Keratinocyte (primary cell): ENCODE data around the gene ZBTB46. TPM values are rescaled to one million over a fixed set of nuclear protein-coding genes. Genes with fewer than 3 reads are reported as not detected.

ENCODE experiments used
- DNase-seq: peaks from one replicate; pipeline ENCODE4 v3.0.0-alpha.2; 2011; ENCODE audit warnings: low read depth, missing footprints, low spot score
- FAIRE-seq: peaks from 2 replicates; lab custom pipeline; 2011; peaks lifted over from hg19 to GRCh38; lab: Jason Lieb, UNC
- H2AFZ ChIP-seq: 2 replicates; pipeline ENCODE4 v1.6.0; 2012; ENCODE audit warnings: low read length, control low read depth, inconsistent platforms; ENCODE audit not compliant: control insufficient read depth
- H3K27ac ChIP-seq: 2 replicates; pipeline ENCODE4 v1.5.1; 2011; ENCODE audit warnings: low read length; ENCODE audit not compliant: control insufficient read depth, insufficient read depth
- H3K27me3 ChIP-seq: 3 replicates; pipeline ENCODE4 v1.6.0; 2011; ENCODE audit warnings: low read length; ENCODE audit not compliant: control insufficient read depth, insufficient read depth; ENCODE audit errors: extremely low read depth
- H3K36me3 ChIP-seq, 2 experiments: 2 replicates in 1 of 2; 3 replicates in 1 of 2; pipeline ENCODE4 v1.5.1; 2011; ENCODE audit warnings: low read length in 2 of 2, mild to moderate bottlenecking in 1 of 2; ENCODE audit not compliant: control insufficient read depth in 2 of 2, insufficient read depth in 2 of 2; ENCODE audit errors: extremely low read depth in 1 of 2
- H3K4me1 ChIP-seq: 3 replicates; pipeline ENCODE4 v1.5.1; 2011; ENCODE audit warnings: low read length; ENCODE audit not compliant: control insufficient read depth, insufficient read depth; ENCODE audit errors: extremely low read depth
- H3K4me2 ChIP-seq: 3 replicates; pipeline ENCODE4 v1.6.0; 2011; ENCODE audit warnings: low read depth, low read length; ENCODE audit not compliant: control insufficient read depth, insufficient read depth; ENCODE audit errors: extremely low read depth
- H3K4me3 ChIP-seq, 3 experiments: fragments of 200-600 bp in 1 of 3; sonication (generic) in 1 of 3; 2 replicates in 2 of 3; 3 replicates in 1 of 3; pipeline ENCODE4 v1.5.1; 2011 to 2016; ENCODE audit warnings: low read length in 3 of 3, mild to moderate bottlenecking in 3 of 3, control low read depth in 2 of 3, inconsistent platforms in 1 of 3, low read depth in 1 of 3, mixed read lengths in 1 of 3, mixed run types in 1 of 3, moderate library complexity in 1 of 3; ENCODE audit not compliant: control insufficient read depth in 2 of 3, insufficient read depth in 2 of 3; ENCODE audit errors: extremely low read depth in 1 of 3
- H3K79me2 ChIP-seq: 2 replicates; pipeline ENCODE4 v1.6.0; 2012; ENCODE audit warnings: low read length; ENCODE audit not compliant: control insufficient read depth, insufficient read depth
- H3K9ac ChIP-seq: 3 replicates; pipeline ENCODE4 v1.6.0; 2011; ENCODE audit warnings: low read length; ENCODE audit not compliant: control insufficient read depth, insufficient read depth; ENCODE audit errors: extremely low read depth
- H3K9me1 ChIP-seq: 3 replicates; pipeline ENCODE4 v1.6.0; 2011; ENCODE audit warnings: low read length; ENCODE audit not compliant: control insufficient read depth, insufficient read depth; ENCODE audit errors: extremely low read depth
- H3K9me3 ChIP-seq: 2 replicates; pipeline ENCODE4 v1.5.1; 2012; ENCODE audit warnings: low read depth, low read length; ENCODE audit not compliant: control insufficient read depth
- H4K20me1 ChIP-seq: 3 replicates; pipeline ENCODE4 v1.6.0; 2011; ENCODE audit warnings: low read length; ENCODE audit not compliant: control insufficient read depth, insufficient read depth; ENCODE audit errors: extremely low read depth
- EZH2 ChIP-seq: IDR thresholded peaks from one replicate; pipeline ENCODE4 v1.6.1; 2012; ENCODE audit warnings: inconsistent platforms, mild to moderate bottlenecking, low read length, moderate library complexity
- dilution Hi-C: fragments of 300-500 bp; cut with MboI; formaldehyde crosslinking; loops from one replicate; pipeline ENCODE4 v1.7.0; 2020; ENCODE audit warnings: low sequenced_read_pairs; ENCODE audit not compliant: extremely low pct_ligation_motif_present
- polyA plus RNA-seq, 5 experiments: library from polyadenylated mRNA; depleted of rRNA in 3 of 5; stranded (reverse) in 3 of 5; stranded (forward) in 1 of 5; unstranded in 1 of 5; fragments of >200 nt; gene quantifications; 1 replicate in 1 of 5; 2 replicates in 3 of 5; 3 replicates in 1 of 5; pipeline versions ENCODE4 v1.2.1 to v1.2.3, GENCODE V29; 2011 to 2012; ENCODE audit warnings: missing spikeins in 2 of 5, low read depth in 1 of 5, low replicate concordance in 1 of 5
- TF ChIP-seq, protein P1 (sequence below), 3 experiments: IDR thresholded peaks in 1 of 3; conservative IDR thresholded peaks in 1 of 3; optimal IDR thresholded peaks in 1 of 3; 2 replicates in 2 of 3; 3 replicates in 1 of 3; pipeline versions ENCODE3 to v1.5.1; 2011; ENCODE audit warnings: low read length in 3 of 3, mild to moderate bottlenecking in 3 of 3, moderate library complexity in 2 of 3, control low read depth in 1 of 3, inconsistent platforms in 1 of 3; ENCODE audit not compliant: insufficient read depth in 2 of 3; ENCODE audit errors: extremely low read depth in 1 of 3

Gene ZBTB46
- polyA plus RNA-seq, 1 donor (not counting 4 experiments of a cell fraction or from before 2014, with no cell fraction given) = 0.12 TPM

GRCh38 chr20:63754008-63754407, 77.1 kb downstream of the ZBTB46 start:
- H3K4me3 ChIP-seq = no peak overlapping the region
- H2AFZ ChIP-seq = no peak overlapping the region
- dilution Hi-C loops = no loop called here
- TF ChIP-seq, protein P1, sequence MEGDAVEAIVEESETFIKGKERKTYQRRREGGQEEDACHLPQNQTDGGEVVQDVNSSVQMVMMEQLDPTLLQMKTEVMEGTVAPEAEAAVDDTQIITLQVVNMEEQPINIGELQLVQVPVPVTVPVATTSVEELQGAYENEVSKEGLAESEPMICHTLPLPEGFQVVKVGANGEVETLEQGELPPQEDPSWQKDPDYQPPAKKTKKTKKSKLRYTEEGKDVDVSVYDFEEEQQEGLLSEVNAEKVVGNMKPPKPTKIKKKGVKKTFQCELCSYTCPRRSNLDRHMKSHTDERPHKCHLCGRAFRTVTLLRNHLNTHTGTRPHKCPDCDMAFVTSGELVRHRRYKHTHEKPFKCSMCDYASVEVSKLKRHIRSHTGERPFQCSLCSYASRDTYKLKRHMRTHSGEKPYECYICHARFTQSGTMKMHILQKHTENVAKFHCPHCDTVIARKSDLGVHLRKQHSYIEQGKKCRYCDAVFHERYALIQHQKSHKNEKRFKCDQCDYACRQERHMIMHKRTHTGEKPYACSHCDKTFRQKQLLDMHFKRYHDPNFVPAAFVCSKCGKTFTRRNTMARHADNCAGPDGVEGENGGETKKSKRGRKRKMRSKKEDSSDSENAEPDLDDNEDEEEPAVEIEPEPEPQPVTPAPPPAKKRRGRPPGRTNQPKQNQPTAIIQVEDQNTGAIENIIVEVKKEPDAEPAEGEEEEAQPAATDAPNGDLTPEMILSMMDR (optimal IDR thresholded peaks at IDR 0.05 in 1 of 3, IDR thresholded peaks at IDR 0.05 in 1 of 3, conservative IDR thresholded peaks at IDR 0.05 in 1 of 3; ENCODE audit: extremely low read depth in 1 of 3, insufficient read depth in 2 of 3, low read length in 3 of 3) = no peak
- no peak for TF ChIP-seq EZH2
- no peaks in the 10 kb centered on the region for H3K9me3 ChIP-seq
- H3K4me2 ChIP-seq = no peak overlapping the region
- H4K20me1 ChIP-seq = no peaks in the 10 kb centered on the region
- no peak for DNase-seq
- no peaks in the 10 kb centered on the region for H3K36me3 ChIP-seq
- FAIRE-seq = no peak
- H3K27ac ChIP-seq = no peak overlapping the region
- H3K4me1 ChIP-seq = no peaks in the 10 kb centered on the region
- H3K79me2 ChIP-seq = no peaks in the 10 kb centered on the region
- no peaks in the 10 kb centered on the region for H3K9me1 ChIP-seq
- H3K9ac ChIP-seq = no peak overlapping the region
- H3K27me3 ChIP-seq = peaks cover 3% of the 10 kb centered on the region

DNA sequence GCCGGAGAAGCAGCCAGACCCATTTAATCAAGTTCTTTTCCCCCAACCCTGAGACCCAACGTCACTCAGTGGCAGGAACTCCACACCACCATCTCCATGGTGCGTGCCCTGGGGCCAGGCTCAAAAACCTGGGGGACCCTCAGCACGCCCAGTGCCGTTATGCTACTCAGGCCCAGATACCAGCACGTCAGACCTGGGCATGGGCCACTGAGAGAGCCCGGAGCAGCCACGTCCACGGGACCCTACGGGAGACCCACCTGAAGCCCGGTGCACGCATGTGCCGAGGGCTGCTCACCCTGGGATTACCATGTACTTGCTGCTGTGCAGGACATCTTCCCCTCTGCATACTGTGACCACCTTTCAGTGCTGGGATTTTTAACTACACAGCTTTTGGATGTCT, 77.7 kb downstream of the ZBTB46 start:
- H3K9me3 ChIP-seq = no peaks in the 10 kb centered on the region
- FAIRE-seq = no peak
- no peak overlapping the region for H3K4me3 ChIP-seq
- TF ChIP-seq, protein P1 (optimal IDR thresholded peaks at IDR 0.05 in 1 of 3, IDR thresholded peaks at IDR 0.05 in 1 of 3, conservative IDR thresholded peaks at IDR 0.05 in 1 of 3; ENCODE audit: extremely low read depth in 1 of 3, insufficient read depth in 2 of 3, low read length in 3 of 3) = no peak
- TF ChIP-seq EZH2 = no peak
- no peaks in the 10 kb centered on the region for H3K36me3 ChIP-seq
- H3K9ac ChIP-seq = no peak overlapping the region
- no peak for DNase-seq
- no peak overlapping the region for H2AFZ ChIP-seq
- dilution Hi-C loops = no loop called here
- no peak overlapping the region for H3K4me2 ChIP-seq
- H4K20me1 ChIP-seq = no peaks in the 10 kb centered on the region
- peaks cover 3% of the 10 kb centered on the region for H3K27me3 ChIP-seq
- H3K79me2 ChIP-seq = no peaks in the 10 kb centered on the region
- no peak overlapping the region for H3K27ac ChIP-seq
- no peaks in the 10 kb centered on the region for H3K9me1 ChIP-seq
- H3K4me1 ChIP-seq = no peaks in the 10 kb centered on the region
